ENCODE measurements around the gene MED26.

GRCh38 chr19:16589917-16590316 lies 38.1 kb downstream of the MED26 start:
- TF ChIP-seq EZH2phosphoT487 (IDR thresholded peaks at IDR 0.05; ENCODE audit: insufficient read depth, low read depth) (no peak), EZH2 (IDR thresholded peaks at IDR 0.05; ENCODE audit: insufficient read depth, poor library complexity, severe bottlenecking) (no peak)

Measured in GM23248 (cell line).